Right ventricle myocardium inferior (tissue), 1 donor: ENCODE data around the gene FIZ1. TPM values are rescaled to one million over a fixed set of nuclear protein-coding genes. Genes with fewer than 3 reads are reported as not detected.
"Not testable (repeated sequence)": the region's sequence is repeated elsewhere in the genome, so short reads cannot be mapped to it uniquely, and the experiment has no call there.

Experiments
- ATAC-seq: fragments of 200-7000 bp; cut with Tn5 transposase; one replicate; pipeline ENCODE4 v1.9.1; 2020; ENCODE audit warnings: mild to moderate bottlenecking, moderate library complexity
- DNase-seq: peaks from one replicate; pipeline ENCODE4 v3.0.0; 2021; ENCODE audit errors: missing footprints
- intact Hi-C: fragments of 100-400 bp; cut with DNase I; formaldehyde crosslinking; loops from one replicate; pipeline ENCODE4 v1.11.0; 2022
- total RNA-seq: library from RNA; stranded (reverse); fragmentation: NEBNext Ultra II Directional; extraction: Animal tissue kit (Norgen Biotek cat#: 25700); gene quantifications from one replicate; pipeline ENCODE4 v1.2.1, GENCODE V29; 2021
- donor health status: DM: no; HTN: yes; CAD: no; lungs with severe emphysema.

Gene FIZ1
- total RNA-seq, 1 donor from 2014 or later: 14.8 TPM

DNA sequence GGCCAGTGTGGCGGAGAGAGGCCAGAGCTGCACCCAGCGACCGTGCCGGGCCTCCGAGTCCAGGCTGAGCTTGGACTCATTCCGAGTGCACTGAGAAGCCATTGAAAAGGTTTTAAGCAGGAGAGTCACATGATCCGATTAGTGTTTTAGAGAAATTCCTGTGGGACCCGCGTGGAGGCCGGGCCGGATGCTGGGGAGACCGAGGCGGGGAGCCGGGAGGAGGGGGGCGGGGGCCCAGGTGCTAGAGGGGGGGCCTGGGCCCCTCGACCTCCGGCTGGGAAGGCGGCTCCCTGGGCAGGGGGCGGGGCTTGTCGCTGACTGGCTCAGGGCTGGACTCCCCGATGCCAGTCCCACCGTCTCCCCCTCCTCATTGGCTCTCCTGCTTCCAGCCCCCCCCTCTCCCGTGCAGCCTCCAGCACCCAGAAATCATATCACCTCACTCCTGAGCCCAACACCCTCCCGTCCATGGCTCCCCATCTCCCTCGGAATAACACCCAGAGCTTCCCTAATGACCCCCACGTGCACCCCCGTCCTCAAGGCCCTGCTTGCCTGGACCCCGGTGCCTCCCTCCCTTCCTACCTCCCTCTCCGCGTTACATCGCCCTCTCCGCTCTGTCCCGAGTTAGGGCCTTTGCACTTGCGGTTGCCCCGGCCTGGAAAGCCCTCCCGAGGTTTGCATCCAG lies 13.5 kb downstream of the FIZ1 start:
- ATAC-seq: peak; percentile 65
- intact Hi-C loops: no loop called here

DNA sequence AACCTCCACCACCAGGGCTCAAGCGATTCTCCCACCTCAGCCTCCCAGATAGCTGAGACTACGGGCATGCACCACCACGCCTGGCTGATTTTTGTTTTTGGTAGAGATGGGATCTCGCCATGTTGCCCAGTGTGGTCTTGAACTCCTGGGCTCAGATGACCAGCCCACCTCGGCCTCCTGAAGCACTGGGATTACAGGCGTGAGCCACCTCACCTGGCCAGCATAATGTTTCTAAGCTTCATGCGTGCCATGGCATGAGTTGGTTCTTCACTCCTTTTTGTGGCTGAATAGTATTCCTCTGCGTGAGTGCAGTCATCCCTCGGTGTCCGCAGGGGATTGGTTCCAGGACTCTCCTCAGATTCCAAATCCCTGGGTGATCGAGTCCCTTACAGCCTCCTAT lies 14.4 kb downstream of the FIZ1 start:
- intact Hi-C loops: loop anchor here (5.0 kb wide), 2 partner anchors 38 to 68 kb away; partner anchors contain the start of gene SBK3
- DNase-seq (no peak), ATAC-seq (no peak)

More for the DNA sequence above, 13.5 kb downstream of the FIZ1 start:
- peak; percentile 85 for DNase-seq

DNA sequence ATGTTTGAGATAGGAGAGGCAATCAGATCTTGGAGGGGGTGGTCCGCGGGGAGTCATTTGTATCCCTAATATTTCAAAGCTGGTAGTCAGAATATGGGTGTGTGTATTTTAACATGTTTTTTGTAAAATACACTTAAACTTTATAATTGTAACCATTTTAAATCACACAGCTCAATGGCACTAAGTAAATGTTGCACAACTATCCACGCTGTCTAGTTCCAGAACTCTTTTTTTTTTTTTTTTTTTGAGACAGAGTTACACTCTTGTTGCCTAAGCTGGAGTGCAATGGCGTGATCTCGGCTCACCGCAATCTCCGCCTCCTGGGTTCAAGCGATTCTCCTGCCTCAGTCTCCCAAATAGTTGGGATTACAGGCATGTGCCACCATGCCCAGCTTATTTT lies 15.4 kb downstream of the FIZ1 start:
- DNase-seq, ATAC-seq: not testable (repeated sequence)
- intact Hi-C loops: loop anchor here (5.0 kb wide), 2 partner anchors 37 to 67 kb away; partner anchors contain the start of gene SBK3

DNA sequence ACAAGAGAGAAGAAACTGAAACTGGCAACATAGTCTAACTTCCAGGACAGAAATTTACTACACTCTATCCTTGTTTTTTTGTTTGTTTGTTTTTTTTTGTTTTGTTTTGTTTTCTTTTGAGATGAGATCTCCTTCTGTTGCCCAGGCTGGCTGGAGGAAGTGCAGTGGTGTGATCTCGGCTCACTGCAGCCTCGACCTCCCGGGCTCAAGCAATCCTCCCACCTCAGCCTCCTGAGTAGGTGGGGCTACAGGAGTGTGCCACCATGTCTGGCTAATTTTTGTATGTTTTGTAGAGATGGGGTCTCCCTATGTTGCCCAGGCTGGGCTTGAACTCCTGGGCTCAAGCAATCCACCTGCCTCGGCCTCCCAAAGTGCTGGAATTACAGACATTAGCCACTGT lies 17.0 kb downstream of the FIZ1 start:
- ATAC-seq, DNase-seq: not testable (repeated sequence)
- intact Hi-C loops: loop anchor here (5.0 kb wide), 2 partner anchors 35 to 65 kb away; partner anchors contain the start of gene SBK3

DNA sequence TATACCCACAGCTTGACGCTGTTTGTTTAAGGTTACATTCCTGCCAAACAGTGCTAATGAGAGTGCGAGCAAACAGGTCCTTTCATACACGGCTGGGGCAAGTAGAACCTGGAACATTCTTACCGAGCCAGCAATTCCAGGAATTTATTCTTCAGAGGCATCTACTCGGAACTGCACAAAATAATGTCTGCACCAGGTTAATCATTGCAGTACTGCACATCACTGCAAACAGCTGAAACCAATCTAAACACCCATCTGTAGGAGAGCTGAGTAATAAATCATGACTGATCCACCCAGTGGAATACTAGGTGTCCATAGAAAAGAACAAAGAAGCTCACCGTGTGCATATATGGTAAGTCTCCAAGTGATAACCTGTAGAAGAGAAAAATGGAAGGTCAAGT lies 17.5 kb downstream of the FIZ1 start:
- intact Hi-C loops: loop anchor here (2.0 to 5.0 kb wide), 3 partner anchors 17 to 65 kb away; partner anchors contain the start of genes FIZ1 and SBK3
- no peak for ATAC-seq

DNA sequence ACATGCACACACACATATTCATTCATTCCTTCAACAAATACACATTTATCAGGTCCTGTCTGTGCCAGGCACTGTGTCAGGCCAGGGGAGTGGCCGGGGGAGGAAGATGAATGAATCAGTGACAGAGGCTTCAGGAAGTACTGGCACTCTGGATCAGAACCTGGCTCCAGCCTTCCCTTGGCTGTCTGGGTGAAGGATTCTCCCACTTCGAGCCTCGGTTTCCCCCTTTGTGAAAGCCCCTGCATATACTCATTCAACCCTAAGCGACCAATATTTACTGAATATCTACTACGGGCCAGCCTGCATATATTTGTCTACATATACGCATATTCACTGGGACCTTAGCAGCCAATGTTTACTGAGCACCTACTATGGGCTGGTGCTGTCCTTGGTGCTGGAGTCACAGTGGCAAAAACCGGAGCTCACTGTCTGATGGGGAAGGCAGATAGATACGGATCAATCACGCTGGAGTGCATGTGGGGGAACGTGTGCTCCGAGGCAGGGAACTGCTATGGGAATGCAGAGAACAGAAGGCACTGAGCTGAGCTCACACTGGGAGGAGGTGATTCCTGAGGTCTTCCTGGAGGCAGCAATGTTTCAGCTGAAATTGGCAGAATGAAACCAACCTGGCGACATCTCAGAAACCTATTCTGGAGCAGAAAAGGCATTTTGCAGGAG lies 18.0 kb downstream of the FIZ1 start:
- ATAC-seq: no peak
- intact Hi-C loops: loop anchor here (2.0 to 5.0 kb wide), 3 partner anchors 18 to 64 kb away; partner anchors contain the start of genes FIZ1 and SBK3

More for the DNA sequence above, 17.5 kb downstream of the FIZ1 start:
- no peak for DNase-seq

DNA sequence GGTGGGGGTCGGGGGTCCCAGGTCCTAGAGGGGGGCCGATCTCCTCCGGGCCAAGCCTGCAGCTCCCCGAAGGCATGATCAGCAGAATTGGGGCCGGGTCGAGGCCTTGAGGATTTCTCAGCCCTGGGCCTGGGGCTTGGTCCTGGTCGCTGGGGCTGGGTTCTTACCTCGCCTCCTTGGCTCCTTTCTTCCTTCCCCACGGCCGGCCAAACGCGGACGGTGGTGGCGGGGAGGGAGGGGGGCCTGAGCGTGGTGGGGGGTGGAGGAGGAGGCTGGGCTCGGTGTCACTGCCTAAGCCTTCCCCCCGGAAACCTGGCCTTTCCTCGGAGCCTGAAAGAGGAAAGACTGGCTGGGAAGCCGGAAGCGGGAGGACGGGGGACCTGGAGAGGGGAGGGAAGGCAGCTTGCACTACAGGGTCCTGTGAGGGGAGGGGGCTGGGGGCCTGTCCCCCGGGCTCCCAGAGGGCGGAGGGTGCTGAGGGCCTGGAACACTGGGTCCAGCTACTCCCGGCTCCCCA lies 18.6 kb downstream of the FIZ1 start, which contains the start of gene ZNF579:
TSS of gene ZNF579 (minus strand) at position 221 of the 517 bp plus-strand sequence. CDS start 1,209 bp downstream, outside the sequence.
- intact Hi-C loops: loop anchor here (2.0 to 5.0 kb wide), 3 partner anchors 18 to 63 kb away; partner anchors contain the start of genes FIZ1 and SBK3
- DNase-seq (peak; percentile 85), ATAC-seq (peak; percentile 84)

More for the DNA sequence above, 18.0 kb downstream of the FIZ1 start:
- no peak for DNase-seq

DNA sequence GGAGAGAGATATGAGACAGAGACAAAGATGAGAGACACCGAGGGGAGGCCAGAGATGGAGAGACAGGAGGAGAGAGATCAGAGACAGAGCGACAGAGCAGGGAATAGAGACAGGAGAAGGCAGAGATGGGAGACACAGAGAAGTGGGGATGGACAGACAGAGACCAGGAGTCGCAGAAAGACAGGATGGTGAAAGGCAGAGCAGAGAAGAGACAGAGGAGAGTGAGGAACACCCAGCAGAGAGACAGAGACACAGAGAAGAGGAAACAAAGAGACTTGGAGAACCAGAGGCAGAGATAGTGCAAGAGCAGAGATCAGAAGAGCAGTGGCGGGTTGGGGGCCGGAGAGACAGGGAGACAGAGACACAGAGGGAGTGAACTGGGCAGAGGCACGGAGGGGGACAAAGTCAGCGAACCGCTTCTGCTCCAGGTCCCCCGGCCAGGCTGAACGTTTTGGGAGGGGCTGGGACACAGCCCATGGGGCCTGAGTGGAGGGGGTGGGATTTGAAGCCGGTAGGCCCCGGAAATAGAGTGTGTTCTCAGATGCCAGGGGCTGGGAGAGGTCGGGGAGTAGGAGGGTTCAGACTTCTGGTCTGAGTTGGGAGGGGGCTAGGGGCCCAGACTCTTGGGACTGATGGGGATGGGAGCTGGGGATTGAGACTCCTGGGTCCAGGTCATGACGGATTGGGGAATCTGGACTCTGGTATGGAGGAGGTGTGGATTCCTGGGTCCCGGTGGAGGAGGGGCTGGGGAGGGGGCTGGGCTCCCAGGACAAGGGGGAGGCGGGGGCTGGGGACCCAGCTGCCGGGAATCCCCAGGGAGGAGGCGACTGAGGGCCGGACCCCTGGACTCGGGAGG lies 19.3 kb downstream of the FIZ1 start:
- ATAC-seq (peak; percentile 58), DNase-seq (no peak)
- intact Hi-C loops: loop anchor here (2.0 to 5.0 kb wide), 3 partner anchors 19 to 63 kb away; partner anchors contain the start of genes FIZ1 and SBK3

DNA sequence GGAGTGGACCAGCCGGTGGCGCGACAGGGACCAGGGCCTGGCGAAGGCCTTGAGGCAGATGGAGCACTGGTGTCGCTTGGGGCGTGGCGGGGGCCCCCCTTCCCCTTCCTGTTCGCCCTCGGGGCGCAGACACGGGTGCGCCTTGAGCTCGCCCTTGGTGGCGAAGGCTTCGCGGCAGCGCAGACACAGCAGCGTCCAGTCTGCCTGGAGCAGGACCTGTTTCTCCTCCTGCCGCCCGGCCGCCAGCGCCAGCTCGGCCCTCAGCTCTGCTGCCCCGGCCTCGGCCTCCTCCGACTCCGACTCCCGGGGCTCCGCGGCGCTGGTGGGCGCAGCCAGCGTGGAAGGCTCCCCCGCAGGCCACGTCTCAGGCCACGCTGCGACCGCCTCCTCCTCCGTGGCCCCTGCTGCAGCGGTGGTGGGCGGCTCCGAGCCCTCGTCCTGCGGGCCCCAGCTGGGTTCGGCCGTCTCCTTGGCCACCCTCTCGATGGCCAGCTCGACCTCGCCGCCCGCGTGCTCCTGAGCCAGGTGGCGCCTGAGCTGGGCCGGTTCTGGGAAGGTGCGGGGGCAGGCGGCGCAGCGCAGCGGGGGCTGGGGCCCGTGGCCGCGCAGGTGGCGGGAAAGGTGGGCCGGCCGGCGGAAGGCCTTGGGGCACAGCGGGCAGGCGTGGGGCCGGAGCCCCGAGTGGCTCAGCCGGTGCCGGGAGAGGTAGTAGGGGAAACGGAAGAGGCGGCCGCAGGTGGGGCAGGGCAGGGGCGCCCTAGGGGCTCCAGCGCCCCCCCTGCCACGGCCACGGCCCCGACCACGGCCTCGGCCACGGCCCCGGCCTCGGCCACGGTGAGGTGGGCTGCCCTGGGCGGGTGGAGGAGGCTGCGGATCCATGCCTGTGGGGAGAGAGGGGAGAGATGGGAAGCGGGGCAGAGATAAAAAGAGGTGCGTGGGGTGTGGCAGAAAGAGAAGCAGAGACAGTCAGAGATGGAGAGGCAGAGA lies 20.3 kb downstream of the FIZ1 start:
- no peak for ATAC-seq
- no peak for DNase-seq
- intact Hi-C loops: no loop called here

DNA sequence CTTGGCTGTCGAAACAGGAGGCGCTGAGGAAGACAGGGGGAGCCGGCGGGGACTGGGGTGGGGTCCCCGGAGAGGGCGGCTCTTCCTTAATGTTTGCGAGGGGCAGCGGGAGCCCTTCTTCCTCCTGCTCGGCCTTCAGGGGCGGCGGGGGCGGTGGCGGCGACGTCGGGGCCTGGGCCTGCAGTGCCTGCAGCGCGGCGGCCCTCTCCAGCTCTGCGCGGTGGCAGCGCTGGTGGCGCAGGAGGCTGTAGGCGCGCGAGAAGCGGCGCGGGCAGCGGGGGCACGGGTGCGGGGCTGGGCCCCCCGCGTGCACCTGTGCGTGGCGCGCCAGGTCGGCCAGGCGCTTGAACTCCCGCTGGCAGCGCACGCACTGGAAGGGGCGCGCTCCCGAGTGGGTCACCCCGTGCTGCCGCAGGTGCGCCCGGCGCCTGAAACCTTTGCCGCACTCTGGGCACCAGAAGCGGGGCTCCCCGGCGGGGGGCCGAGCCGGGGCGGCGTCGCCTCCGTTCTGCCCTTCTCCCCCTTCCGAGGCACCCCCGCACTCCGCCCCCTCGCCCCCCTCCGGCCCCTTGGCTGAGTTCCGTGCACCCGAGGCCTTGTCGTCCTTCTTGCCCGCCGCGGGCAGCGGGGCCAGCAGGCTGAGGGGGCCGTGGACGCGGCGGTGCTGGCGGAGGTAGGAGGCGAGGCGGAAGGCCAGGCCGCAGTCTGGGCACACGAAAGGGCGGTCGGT lies 21.1 kb downstream of the FIZ1 start:
- ATAC-seq (no peak), DNase-seq (no peak)
- intact Hi-C loops: no loop called here

DNA sequence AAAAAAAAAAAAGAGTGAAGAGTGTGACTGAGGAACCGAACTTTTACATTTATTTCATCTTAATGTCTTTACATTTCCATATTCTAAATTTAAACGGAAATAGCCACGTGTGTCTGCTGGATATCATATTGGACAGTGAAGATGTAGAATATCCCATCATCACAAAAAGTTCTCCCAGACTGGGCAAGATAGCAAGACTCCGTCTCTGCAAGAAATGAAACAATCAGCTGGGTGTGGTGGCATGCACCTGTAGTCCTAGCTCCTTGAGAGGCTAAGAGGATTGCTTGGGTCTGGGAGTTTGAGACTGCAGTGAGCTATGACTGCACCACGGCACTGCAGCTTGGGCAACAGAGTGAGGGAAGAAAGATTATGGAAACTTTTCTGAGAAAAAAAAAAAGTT lies 22.6 kb downstream of the FIZ1 start:
- ATAC-seq (no peak), DNase-seq (no peak)
- intact Hi-C loops: no loop called here

DNA sequence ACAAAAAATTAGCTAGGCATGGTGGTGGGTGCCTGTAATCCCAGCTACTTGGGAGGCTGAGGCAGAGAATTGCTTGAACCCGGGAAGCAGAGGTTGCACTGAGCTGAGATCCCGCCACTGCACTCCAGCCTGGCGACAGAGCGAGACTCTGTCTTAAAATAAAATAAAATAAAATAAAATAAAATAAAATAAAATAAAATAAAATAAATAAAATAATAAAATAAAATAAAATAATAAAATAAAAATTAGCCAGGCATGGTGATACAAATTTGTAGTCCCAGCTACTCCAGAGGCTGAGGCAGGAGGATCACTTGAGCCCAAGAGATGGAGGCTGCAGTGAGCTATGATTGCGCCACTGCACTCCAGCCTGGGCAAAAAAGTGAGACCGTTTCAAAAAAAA lies 25.4 kb downstream of the FIZ1 start:
- intact Hi-C loops, ATAC-seq, DNase-seq: not testable (repeated sequence)

DNA sequence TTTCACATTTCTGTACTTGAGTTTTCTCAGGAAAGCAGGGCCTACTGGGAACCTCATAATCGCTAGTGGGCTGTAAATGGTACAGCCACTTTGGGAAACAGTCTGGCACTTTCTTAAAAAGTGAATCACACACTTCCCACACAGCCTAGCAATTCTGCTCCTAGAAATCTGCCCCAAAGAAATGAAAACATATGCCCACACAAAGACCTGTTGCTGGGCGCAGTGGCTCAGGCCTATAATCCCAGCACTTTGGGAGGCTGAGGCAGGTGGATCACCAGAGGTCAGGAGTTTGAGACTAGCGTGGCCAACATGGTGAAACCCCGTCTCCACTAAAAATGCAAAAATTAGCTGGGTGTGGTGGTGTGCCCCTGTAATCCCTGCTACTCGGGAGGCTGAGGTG lies 29.8 kb downstream of the FIZ1 start:
- ATAC-seq: not testable (repeated sequence)

DNA sequence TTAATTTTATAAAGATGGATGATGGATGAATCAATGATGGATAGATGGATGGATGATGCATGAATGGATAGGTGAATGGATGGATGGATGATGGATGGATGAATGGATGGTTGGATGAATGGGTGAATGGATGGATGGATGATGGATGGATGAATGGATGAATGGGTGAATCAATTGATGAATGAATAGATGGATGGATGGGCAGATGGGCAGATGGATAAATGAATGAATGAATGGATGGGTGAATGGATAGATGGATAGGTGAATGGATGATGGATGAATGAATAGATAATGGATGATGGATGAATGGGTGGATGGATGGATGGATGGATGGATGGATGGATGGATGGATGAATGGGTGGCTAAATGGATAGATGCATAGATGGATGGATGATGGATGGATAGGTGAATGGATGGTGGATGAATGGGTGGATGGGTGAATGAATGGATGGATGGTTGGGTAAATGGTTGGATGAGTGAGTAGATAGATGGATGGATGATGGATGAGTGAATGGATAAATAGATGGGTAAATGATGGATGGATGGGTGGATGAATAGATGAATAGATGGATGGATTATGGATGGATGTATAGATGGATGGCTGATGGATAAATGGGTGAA lies 31.5 kb downstream of the FIZ1 start:
- intact Hi-C loops: no loop called here
- ATAC-seq (no peak), DNase-seq (no peak)

More for the DNA sequence above, 29.8 kb downstream of the FIZ1 start:
- intact Hi-C loops, DNase-seq: not testable (repeated sequence)

DNA sequence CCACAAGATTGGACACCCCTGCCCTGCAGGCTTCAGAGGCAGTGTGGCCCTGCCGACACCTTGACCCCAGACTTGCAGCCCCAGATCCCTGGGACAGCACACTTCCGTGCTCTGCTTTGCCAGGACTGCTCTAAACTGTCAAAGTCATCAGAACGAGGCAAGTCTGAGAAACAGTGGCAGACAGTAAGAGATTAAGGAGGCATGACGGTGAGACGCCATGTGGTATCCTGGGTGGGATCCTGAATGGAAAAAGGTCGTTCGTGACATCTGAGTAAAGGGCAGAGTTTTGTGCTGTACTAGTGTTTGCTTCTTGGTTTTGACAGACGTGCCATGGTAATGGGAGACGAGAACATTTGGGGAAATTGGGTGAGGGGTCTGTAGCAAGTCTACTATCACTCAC lies 32.5 kb downstream of the FIZ1 start:
- intact Hi-C loops: no loop called here
- ATAC-seq (no peak), DNase-seq (no peak)

DNA sequence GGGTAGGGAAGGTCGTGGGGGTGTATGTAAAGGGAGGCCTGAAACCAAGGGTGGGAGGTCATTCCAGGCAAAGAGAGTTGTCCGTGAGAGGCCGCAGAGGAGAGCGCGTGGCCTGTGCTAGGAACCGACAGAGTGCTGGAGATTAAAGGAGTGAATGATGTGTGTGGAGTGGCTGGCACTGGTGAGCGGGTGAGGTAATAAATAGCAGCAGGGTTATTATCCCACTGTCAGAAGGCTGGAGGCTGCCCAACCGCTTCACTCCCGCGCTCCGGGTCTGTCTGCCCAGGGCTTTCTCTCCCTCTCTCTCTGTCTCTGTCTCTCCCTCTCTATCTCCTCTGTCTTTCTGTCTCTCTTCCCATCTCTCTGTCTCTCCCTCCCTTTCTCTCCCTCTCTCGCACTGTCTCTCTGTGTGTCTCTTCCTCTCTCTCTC lies 36.0 kb downstream of the FIZ1 start:
- intact Hi-C loops: loop anchor here (1.0 kb wide), 1 partner anchor 16 kb away; no protein-coding TSS in a partner anchor
- ATAC-seq (peak; percentile 90), DNase-seq (peak; percentile 79)
